GM12865 (cell line): ENCODE data around the gene RBM15.

ENCODE experiments used
- DNase-seq: peaks from one replicate; pipeline ENCODE4 v3.0.0; 2010; ENCODE audit warnings: low read depth
- H3K4me3 ChIP-seq: 2 replicates; pipeline ENCODE4 v1.5.1; 2011; ENCODE audit warnings: mild to moderate bottlenecking, low read depth, low read length, control low read depth
- CTCF ChIP-seq: IDR thresholded peaks from 2 replicates; pipeline ENCODE4 v1.5.1; 2011; ENCODE audit warnings: low read length, control low read depth, low read depth, inconsistent platforms; ENCODE audit not compliant: insufficient read depth; ENCODE audit errors: missing control alignments

Gene RBM15

GRCh38 chr1:110320168-110320518 is 19.0 kb upstream of the RBM15 start:
- TF ChIP-seq CTCF: no peak
- DNase-seq: no peak
- H3K4me3 ChIP-seq: no peak overlapping the region

- DNase-seq: no peak
- TF ChIP-seq CTCF: no peak
- no peak overlapping the region for H3K4me3 ChIP-seq
Measured at GRCh38 chr1:110321045-110321444, 18.1 kb upstream of the RBM15 start.

- DNase-seq: no peak
- no peak for TF ChIP-seq CTCF
- no peak overlapping the region for H3K4me3 ChIP-seq
Measured at GRCh38 chr1:110321846-110322245, 17.3 kb upstream of the RBM15 start.

GRCh38 chr1:110324667-110325066 is 14.5 kb upstream of the RBM15 start:
- no peak overlapping the region for H3K4me3 ChIP-seq
- DNase-seq: no peak
- TF ChIP-seq CTCF: no peak

GRCh38 chr1:110326826-110327225 is 12.4 kb upstream of the RBM15 start:
- TF ChIP-seq CTCF: no peak
- no peak overlapping the region for H3K4me3 ChIP-seq
- DNase-seq: no peak

GRCh38 chr1:110328274-110328673 is 10.9 kb upstream of the RBM15 start:
- no peak overlapping the region for H3K4me3 ChIP-seq
- TF ChIP-seq CTCF: no peak
- no peak for DNase-seq

- no peak overlapping the region for H3K4me3 ChIP-seq
- DNase-seq: no peak
- no peak for TF ChIP-seq CTCF
Measured at GRCh38 chr1:110328700-110329099, 10.5 kb upstream of the RBM15 start.
